ENCODE data around the gene RABL2A. TPM values are rescaled to one million over a fixed set of nuclear protein-coding genes. Genes with fewer than 3 reads are reported as not detected.

Gene RABL2A
- total RNA-seq, 3 donors from 2014 or later (not counting 1 experiment from before 2014, with no cell fraction given), result 16.7 to 23.5 (median 22.5) TPM

GRCh38 chr2:113675875-113676274 lies 48.8 kb downstream of the RABL2A start:
- Histone ChIP-seq H3K4me3 (ENCODE audit: low read length) (no peak overlapping the region), H3K4me1 (ENCODE audit: control insufficient read depth, insufficient read depth, low read length) (peaks cover 6% of the 10 kb centered on the region), H3K27me3 (ENCODE audit: control insufficient read depth, insufficient read depth, low read length) (no peaks in the 10 kb centered on the region), H3K36me3 (ENCODE audit: control insufficient read depth, insufficient read depth, low read length) (no peaks in the 10 kb centered on the region), H3K27ac (ENCODE audit: low read length) (no peak overlapping the region), H3K9me3 (ENCODE audit: control insufficient read depth, insufficient read depth, low read length) (no peaks in the 10 kb centered on the region)
- ATAC-seq, result no peak
- no peak for TF ChIP-seq CTCF (IDR thresholded peaks at IDR 0.05)
- WGBS (ENCODE audit: insufficient coverage), result 93% methylated on average over 9 of the region's 9 CpGs
- Mint-ChIP-seq H3K4me3 (no peak overlapping the region), H3K9me3 (no peaks in the 10 kb centered on the region), H3K4me1 (peaks cover 19 to 23% of the 10 kb centered on the region in 2 donors), H3K27me3 (ENCODE audit: low read depth in 2 of 2) (peaks cover 3 to 6% of the 10 kb centered on the region in 2 donors), H3K36me3 (no peaks in the 10 kb centered on the region), H3K27ac (no peak overlapping the region)
- DNase-seq, result no peak
- intact Hi-C loops (cut with micrococcal nuclease), result no loop called here

GRCh38 chr2:113676623-113677266 lies 49.7 kb downstream of the RABL2A start:
- intact Hi-C loops (cut with micrococcal nuclease), result no loop called here
- Mint-ChIP-seq H3K36me3 (no peaks in the 10 kb centered on the region), H3K27me3 (ENCODE audit: low read depth in 2 of 2) (peaks cover 3 to 6% of the 10 kb centered on the region in 2 donors), H3K4me1 (peaks cover 19 to 23% of the 10 kb centered on the region in 2 donors), H3K9me3 (no peaks in the 10 kb centered on the region), H3K4me3 (no peak overlapping the region), H3K27ac (no peak overlapping the region)
- Histone ChIP-seq H3K27ac (ENCODE audit: low read length) (no peak overlapping the region), H3K4me3 (ENCODE audit: low read length) (no peak overlapping the region), H3K4me1 (ENCODE audit: control insufficient read depth, insufficient read depth, low read length) (peaks cover 6% of the 10 kb centered on the region), H3K9me3 (ENCODE audit: control insufficient read depth, insufficient read depth, low read length) (no peaks in the 10 kb centered on the region), H3K27me3 (ENCODE audit: control insufficient read depth, insufficient read depth, low read length) (no peaks in the 10 kb centered on the region), H3K36me3 (ENCODE audit: control insufficient read depth, insufficient read depth, low read length) (no peaks in the 10 kb centered on the region)
- DNase-seq, result no peak
- no peak for TF ChIP-seq CTCF (IDR thresholded peaks at IDR 0.05)
- 85% methylated on average over 4 of the region's 4 CpGs for WGBS (ENCODE audit: insufficient coverage)
- no peak for ATAC-seq

- no peak for DNase-seq
- Histone ChIP-seq H3K4me1 (ENCODE audit: control insufficient read depth, insufficient read depth, low read length) (peaks cover 6% of the 10 kb centered on the region), H3K27ac (ENCODE audit: low read length) (no peak overlapping the region), H3K36me3 (ENCODE audit: control insufficient read depth, insufficient read depth, low read length) (no peaks in the 10 kb centered on the region), H3K4me3 (ENCODE audit: low read length) (no peak overlapping the region), H3K27me3 (ENCODE audit: control insufficient read depth, insufficient read depth, low read length) (no peaks in the 10 kb centered on the region), H3K9me3 (ENCODE audit: control insufficient read depth, insufficient read depth, low read length) (no peaks in the 10 kb centered on the region)
- Mint-ChIP-seq H3K27ac (no peak overlapping the region), H3K4me1 (peaks cover 19 to 23% of the 10 kb centered on the region in 2 donors), H3K4me3 (no peak overlapping the region), H3K36me3 (no peaks in the 10 kb centered on the region), H3K27me3 (ENCODE audit: low read depth in 2 of 2) (peaks cover 3 to 6% of the 10 kb centered on the region in 2 donors), H3K9me3 (no peaks in the 10 kb centered on the region)
- TF ChIP-seq CTCF (IDR thresholded peaks at IDR 0.05), result no peak
- no peak for ATAC-seq
- 83% methylated on average over 2 of the region's 2 CpGs for WGBS (ENCODE audit: insufficient coverage)
- intact Hi-C loops (cut with micrococcal nuclease), result no loop called here
These were observed 50.3 kb downstream of the RABL2A start for GRCh38 chr2:113677330-113677729.

GRCh38 chr2:113679457-113679856 lies 52.4 kb downstream of the RABL2A start:
- Mint-ChIP-seq H3K27ac (peak overlapping the region in 1 of 2 donors; percentile 51), H3K36me3 (no peaks in the 10 kb centered on the region), H3K27me3 (ENCODE audit: low read depth in 2 of 2) (peaks cover 6% of the 10 kb centered on the region in 2 donors), H3K4me3 (no peak overlapping the region), H3K4me1 (peaks cover 19 to 23% of the 10 kb centered on the region in 2 donors), H3K9me3 (no peaks in the 10 kb centered on the region)
- peak in 1 of 2 donors; percentile 39 for DNase-seq
- no peak overlapping the region for H3K4me3 ChIP-seq (ENCODE audit: low read length)
- H3K36me3 ChIP-seq (ENCODE audit: control insufficient read depth, insufficient read depth, low read length), result no peaks in the 10 kb centered on the region
- H3K27ac ChIP-seq (ENCODE audit: low read length), result no peak overlapping the region
- H3K9me3 ChIP-seq (ENCODE audit: control insufficient read depth, insufficient read depth, low read length), result no peaks in the 10 kb centered on the region
- TF ChIP-seq CTCF (IDR thresholded peaks at IDR 0.05), result no peak
- peaks cover 6% of the 10 kb centered on the region for H3K4me1 ChIP-seq (ENCODE audit: control insufficient read depth, insufficient read depth, low read length)
- ATAC-seq, result peak; percentile 83 to 100 (median 94)
- H3K27me3 ChIP-seq (ENCODE audit: control insufficient read depth, insufficient read depth, low read length), result no peaks in the 10 kb centered on the region
- WGBS (ENCODE audit: insufficient coverage), result 80% methylated on average over 5 of the region's 8 CpGs
- intact Hi-C loops (cut with micrococcal nuclease), result no loop called here
